Small intestine (tissue), 7 donors: Measurements from ENCODE around the gene TARS2. TPM values are rescaled to one million over a fixed set of nuclear protein-coding genes. Genes with fewer than 3 reads are reported as not detected.

Experiments
- DNase-seq, 2 donors: peaks; one replicate each; pipeline versions ENCODE4 v3.0.0 to v3.0.0-alpha.2; 2013
- FAIRE-seq: peaks from 2 replicates; lab custom pipeline; 2012; peaks lifted over from hg19 to GRCh38; lab: Jason Lieb, UNC
- H3K27ac ChIP-seq, 3 donors: one replicate each; pipeline ENCODE4 v1.5.1; 2013; ENCODE audit warnings: low read length in 2 of 3, mild to moderate bottlenecking in 2 of 3, control low read depth in 1 of 3, inconsistent platforms in 1 of 3, low read depth in 1 of 3, moderate library complexity in 1 of 3
- H3K27me3 ChIP-seq, 3 donors: one replicate each; pipeline ENCODE4 v1.6.1; 2013; ENCODE audit warnings: low read length in 3 of 3, inconsistent platforms in 1 of 3; ENCODE audit not compliant: control insufficient read depth in 3 of 3, insufficient read depth in 3 of 3
- H3K36me3 ChIP-seq, 3 donors: one replicate each; pipeline ENCODE4 v1.6.1; 2013; ENCODE audit warnings: low read length in 3 of 3, inconsistent platforms in 1 of 3, low read depth in 1 of 3, mild to moderate bottlenecking in 1 of 3, moderate library complexity in 1 of 3; ENCODE audit not compliant: control insufficient read depth in 3 of 3, insufficient read depth in 2 of 3
- H3K4me1 ChIP-seq, 3 donors: one replicate each; pipeline ENCODE4 v1.6.1; 2013; ENCODE audit warnings: low read length in 2 of 3, inconsistent platforms in 1 of 3, low read depth in 1 of 3, mild to moderate bottlenecking in 1 of 3, moderate library complexity in 1 of 3; ENCODE audit not compliant: control insufficient read depth in 3 of 3, insufficient read depth in 2 of 3
- H3K4me3 ChIP-seq, 3 donors: one replicate each; pipeline ENCODE4 v1.5.1; 2013; ENCODE audit warnings: low read length in 3 of 3, control low read depth in 1 of 3, inconsistent platforms in 1 of 3, low read depth in 1 of 3, mild to moderate bottlenecking in 1 of 3, moderate library complexity in 1 of 3
- H3K9me3 ChIP-seq, 2 donors: one replicate each; pipeline ENCODE4 v1.6.1; 2013; ENCODE audit warnings: low read depth in 1 of 2, low read length in 1 of 2; ENCODE audit not compliant: control insufficient read depth in 2 of 2, insufficient read depth in 1 of 2
- WGBS, 3 donors: extraction: QIAGEN DNeasy Blood & Tissue Kit; methylation state at CpG; one replicate each; pipeline ENCODE4 v1.1.7; 2013; 5-methylcytosine and 5-hydroxymethylcytosine counted together
- polyA plus RNA-seq, 4 donors: library from polyadenylated mRNA; stranded (reverse) in 3 of 4; unstranded in 1 of 4; fragments of 200-250 nt in 3 of 4; fragments of 120-200 nt in 1 of 4; gene quantifications; one replicate each; pipeline versions ENCODE4 v1.2.1 to v1.2.3, GENCODE V29; 2013
- donor health status: healthy with polysubstance abuse.
- donor health status: control.
- donor health status: control.
- donor health status: Bipolar disorder and iron deficiency.
- donor health status: healthy.

Gene TARS2
- polyA plus RNA-seq, 4 donors, result 6.5 to 22.7 (median 11.2) TPM

DNA sequence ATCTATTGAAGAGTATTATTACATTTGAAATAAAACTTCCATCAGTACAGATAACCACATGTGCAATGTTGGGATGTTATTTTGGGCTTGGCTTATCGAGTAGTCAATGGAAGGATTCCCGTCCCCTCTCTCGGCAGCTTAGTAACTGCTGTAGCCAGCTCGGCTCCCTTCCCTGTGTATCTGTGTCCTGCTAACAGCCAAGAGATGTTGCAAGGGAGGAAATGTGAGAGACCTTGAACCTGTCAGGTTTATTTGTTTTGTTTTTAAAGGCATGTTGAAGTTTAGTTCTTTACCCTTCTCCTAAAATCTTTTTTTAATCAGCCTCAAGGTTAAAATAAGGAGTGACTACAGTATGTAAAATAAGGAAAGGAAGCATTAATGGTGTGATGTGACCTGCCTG, 13.6 kb upstream of the TARS2 start:
- no peak overlapping the region for H3K4me3 ChIP-seq
- FAIRE-seq (no peak), DNase-seq (no peak)
- H3K4me1 ChIP-seq, result peaks cover 0 to 5% (median 0%) of the 10 kb centered on the region in 3 donors
- no peaks in the 10 kb centered on the region for H3K9me3 ChIP-seq
- no peak overlapping the region for H3K27ac ChIP-seq
- 81 to 85% (median 85%) methylated on average over 4 of the region's 4 CpGs for WGBS, 3 donors
- H3K27me3 ChIP-seq, result no peaks in the 10 kb centered on the region
- H3K36me3 ChIP-seq, result peaks cover 12 to 32% (median 25%) of the 10 kb centered on the region in 3 donors

DNA sequence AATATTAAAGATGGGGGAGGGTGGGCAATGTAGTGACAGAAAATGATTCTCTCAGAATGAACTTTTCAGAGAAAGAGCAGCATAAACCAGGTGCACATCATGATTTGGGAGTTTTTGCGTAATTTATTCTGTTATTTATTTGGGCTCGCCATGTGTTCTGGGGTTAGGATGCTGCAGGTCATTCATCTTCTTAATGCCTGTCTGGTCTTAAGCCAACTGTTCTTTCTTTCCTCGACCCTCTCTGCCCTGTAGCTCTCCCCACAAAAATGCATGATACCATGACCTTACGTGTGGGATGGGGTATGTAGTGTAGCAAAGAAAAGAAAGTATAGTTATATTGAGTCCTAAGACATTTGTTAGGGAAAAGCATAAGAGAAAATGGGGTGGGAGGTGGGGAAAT, 12.3 kb upstream of the TARS2 start:
- Histone ChIP-seq H3K36me3 (peaks cover 12 to 29% (median 25%) of the 10 kb centered on the region in 3 donors), H3K27ac (no peak overlapping the region), H3K4me3 (no peak overlapping the region), H3K9me3 (no peaks in the 10 kb centered on the region), H3K27me3 (no peaks in the 10 kb centered on the region), H3K4me1 (peaks cover 0 to 5% (median 0%) of the 10 kb centered on the region in 3 donors)
- FAIRE-seq (no peak), DNase-seq (no peak)
- 70 to 87% (median 83%) methylated on average over 4 of the region's 4 CpGs for WGBS, 3 donors

DNA sequence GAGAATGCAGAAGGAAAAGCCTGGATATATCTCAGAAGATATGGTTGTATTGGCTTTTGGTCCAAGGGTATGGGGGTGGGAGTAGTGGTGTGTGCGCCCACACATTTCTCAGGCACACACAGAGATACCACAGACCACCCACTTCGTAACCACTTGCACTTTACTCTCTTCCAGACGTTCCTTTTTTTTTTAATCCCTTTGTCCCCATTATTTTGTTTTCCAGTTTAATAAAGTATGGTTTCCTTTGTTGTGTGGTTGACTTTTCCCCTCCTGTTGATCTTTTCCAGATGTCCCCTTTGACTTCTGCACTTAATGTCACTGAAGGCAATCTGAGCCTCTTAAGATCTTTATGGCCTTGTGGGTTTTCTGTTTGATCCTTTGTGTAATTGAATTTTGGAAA, 10.5 kb upstream of the TARS2 start:
- no peak for DNase-seq
- 67 to 81% (median 68%) methylated on average over 3 of the region's 3 CpGs for WGBS, 3 donors
- Histone ChIP-seq H3K36me3 (peaks cover under 1 to 14% (median 11%) of the 10 kb centered on the region in 3 donors), H3K27ac (no peak overlapping the region), H3K9me3 (no peaks in the 10 kb centered on the region), H3K4me1 (peaks cover 0 to 5% (median 0%) of the 10 kb centered on the region in 3 donors), H3K27me3 (no peaks in the 10 kb centered on the region), H3K4me3 (no peak overlapping the region)
- no peak for FAIRE-seq

DNA sequence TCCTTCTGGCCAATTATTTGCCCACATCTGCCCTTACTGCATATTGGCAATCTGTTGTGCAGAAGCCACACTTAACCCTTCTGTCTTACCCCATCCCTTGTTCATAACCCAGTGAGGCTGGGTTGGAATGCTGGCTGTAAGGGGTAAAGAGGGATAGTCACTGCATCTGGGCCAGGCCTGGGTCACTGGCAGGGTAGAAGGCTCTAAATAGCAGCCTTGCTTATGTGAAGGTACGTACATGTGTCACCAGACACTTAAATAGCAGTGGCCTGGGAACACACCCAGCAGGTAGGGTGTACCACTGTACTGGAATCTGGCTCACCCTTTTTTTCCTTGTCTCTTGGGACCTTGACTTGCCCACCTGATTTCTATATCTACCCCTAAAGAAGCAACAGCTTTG, 9.9 kb upstream of the TARS2 start:
- 25 to 58% (median 53%) methylated on average over 1 of the region's 1 CpG for WGBS, 3 donors
- H3K4me3 ChIP-seq, result no peak overlapping the region
- peak in 1 of 2 donors; percentile 10 for DNase-seq
- peak overlapping the region in 2 of 3 donors; percentile 27 to 48 for H3K27ac ChIP-seq
- H3K36me3 ChIP-seq, result peaks cover 0 to 9% (median 5%) of the 10 kb centered on the region in 3 donors
- H3K27me3 ChIP-seq, result no peaks in the 10 kb centered on the region
- peaks cover 0 to 5% (median 0%) of the 10 kb centered on the region in 3 donors for H3K4me1 ChIP-seq
- H3K9me3 ChIP-seq, result no peaks in the 10 kb centered on the region
- no peak for FAIRE-seq

DNA sequence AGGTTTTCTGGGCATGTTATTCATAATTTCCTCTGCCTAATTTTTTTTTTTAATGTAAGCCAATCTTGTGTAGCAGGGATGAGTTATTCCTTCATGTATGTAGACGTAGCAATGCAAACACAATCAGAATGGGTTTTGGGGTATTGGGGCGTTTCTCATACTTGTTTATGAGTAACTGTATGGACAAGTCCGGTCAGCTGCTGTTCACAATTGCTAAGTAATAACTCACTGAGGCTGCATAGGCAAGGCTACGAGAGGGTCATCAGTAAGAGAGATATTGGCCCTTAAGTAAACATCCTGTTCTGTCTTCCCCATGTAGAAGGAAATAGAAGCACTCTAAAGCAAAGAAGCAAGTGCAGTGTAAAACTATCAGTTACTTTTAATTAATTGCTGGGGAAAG, 9.5 kb upstream of the TARS2 start:
- peaks cover 0 to 5% (median 0%) of the 10 kb centered on the region in 3 donors for H3K4me1 ChIP-seq
- no peaks in the 10 kb centered on the region for H3K9me3 ChIP-seq
- H3K4me3 ChIP-seq, result no peak overlapping the region
- peaks cover 0 to 5% (median 2%) of the 10 kb centered on the region in 3 donors for H3K36me3 ChIP-seq
- FAIRE-seq, result no peak
- H3K27me3 ChIP-seq, result no peaks in the 10 kb centered on the region
- peak; percentile 30 to 36 for DNase-seq
- peak overlapping the region in 1 of 3 donors; percentile 27 for H3K27ac ChIP-seq
- 23 to 36% (median 29%) methylated on average over 4 of the region's 4 CpGs for WGBS, 3 donors

DNA sequence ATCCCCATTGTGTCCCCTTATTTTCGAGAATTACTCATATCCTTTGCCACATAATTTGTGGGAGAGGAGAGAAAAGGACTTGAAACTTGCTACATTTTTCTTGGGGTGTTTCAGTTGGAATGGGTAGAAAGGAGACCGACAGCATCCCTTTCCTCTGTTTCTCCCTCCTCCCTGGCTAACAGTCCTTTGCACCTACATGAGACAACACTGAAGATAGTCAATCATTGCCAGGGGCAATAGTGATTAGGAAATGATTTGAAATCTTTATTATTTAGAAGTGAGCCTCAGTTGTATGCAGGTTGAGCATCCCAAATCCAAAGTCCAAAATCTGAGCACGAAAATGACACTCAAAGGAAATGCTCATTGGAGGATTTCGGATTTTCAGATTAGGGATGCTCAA, 7.8 kb upstream of the TARS2 start:
- H3K4me3 ChIP-seq, result no peak overlapping the region
- no peak overlapping the region for H3K27ac ChIP-seq
- DNase-seq (no peak), FAIRE-seq (no peak)
- no peaks in the 10 kb centered on the region for H3K36me3 ChIP-seq
- no peaks in the 10 kb centered on the region for H3K27me3 ChIP-seq
- no peaks in the 10 kb centered on the region for H3K9me3 ChIP-seq
- 32 to 65% (median 54%) methylated on average over 4 of the region's 4 CpGs for WGBS, 3 donors
- peaks cover 0 to 5% (median 0%) of the 10 kb centered on the region in 3 donors for H3K4me1 ChIP-seq

DNA sequence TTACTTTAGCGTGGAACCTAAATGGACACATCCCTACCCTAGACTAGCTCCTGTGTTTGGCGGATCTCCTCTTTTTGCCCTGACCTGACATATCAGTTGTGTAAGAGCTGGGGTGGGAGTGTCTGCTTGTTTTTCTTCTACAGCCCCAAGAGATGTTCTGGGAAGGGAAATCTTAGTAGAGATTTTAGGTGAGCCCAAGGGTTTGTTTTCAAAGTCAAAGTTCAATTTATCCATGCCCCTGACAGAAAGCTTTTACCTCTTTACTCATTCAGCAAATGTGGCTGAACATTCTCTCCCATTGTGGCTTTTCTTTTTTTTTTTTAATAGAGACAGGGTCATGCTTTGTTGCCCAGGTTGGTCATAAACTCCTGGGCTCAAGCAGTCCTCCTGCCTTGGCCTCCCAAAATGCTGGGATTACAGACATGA, 7.3 kb upstream of the TARS2 start:
- no peaks in the 10 kb centered on the region for H3K9me3 ChIP-seq
- no peak for FAIRE-seq
- H3K4me3 ChIP-seq, result no peak overlapping the region
- no peaks in the 10 kb centered on the region for H3K36me3 ChIP-seq
- no peaks in the 10 kb centered on the region for H3K27me3 ChIP-seq
- peaks cover 0 to 5% (median 0%) of the 10 kb centered on the region in 3 donors for H3K4me1 ChIP-seq
- no peak overlapping the region for H3K27ac ChIP-seq
- 28 to 56% (median 29%) methylated on average over 2 of the region's 2 CpGs for WGBS, 3 donors
- DNase-seq, result no peak

DNA sequence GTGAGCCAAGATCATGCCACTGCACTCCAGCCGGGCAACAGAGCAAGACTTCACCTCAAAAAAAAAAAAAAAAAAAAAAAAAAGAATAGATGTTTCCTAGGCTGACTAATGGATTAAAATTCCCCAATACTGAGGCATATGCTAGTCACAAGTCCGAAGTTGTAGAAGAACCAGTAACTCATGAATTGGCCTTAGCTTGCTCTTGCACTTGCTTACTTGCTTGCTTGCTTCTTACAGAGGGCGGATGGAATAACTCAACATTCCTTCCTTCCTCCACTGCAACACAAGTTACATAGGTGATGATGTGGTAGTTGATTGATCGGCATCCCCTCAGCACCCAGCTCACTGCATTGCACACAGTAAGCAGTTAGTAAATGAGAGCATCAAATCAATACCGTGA, 2.8 kb upstream of the TARS2 start:
- no peaks in the 10 kb centered on the region for H3K9me3 ChIP-seq
- 85 to 89% (median 88%) methylated on average over 5 of the region's 5 CpGs for WGBS, 3 donors
- H3K27me3 ChIP-seq, result no peaks in the 10 kb centered on the region
- H3K4me3 ChIP-seq, result no peak overlapping the region
- no peak overlapping the region for H3K27ac ChIP-seq
- no peak for FAIRE-seq
- H3K4me1 ChIP-seq, result peaks cover 0 to 6% (median 0%) of the 10 kb centered on the region in 3 donors
- H3K36me3 ChIP-seq, result peaks cover 0 to under 1% (median 0%) of the 10 kb centered on the region in 3 donors
- DNase-seq, result no peak

DNA sequence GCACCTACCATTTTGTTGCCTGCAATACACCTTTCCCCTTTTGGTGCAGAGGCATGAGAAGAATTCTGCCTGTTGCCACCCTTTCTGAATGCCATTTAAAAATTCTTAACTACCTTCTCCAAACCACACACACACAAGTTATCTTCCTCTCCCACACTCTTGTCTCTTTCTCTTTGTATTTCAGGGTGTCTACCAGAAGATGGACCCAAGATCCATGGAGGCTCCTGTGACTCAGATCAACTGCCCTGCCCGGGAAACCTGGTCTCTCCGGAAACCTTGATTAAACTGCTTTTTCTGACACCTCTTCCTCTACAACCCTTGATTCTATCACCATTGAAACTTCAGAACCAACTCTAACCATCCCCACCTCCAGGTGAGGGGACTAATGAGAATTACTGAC, 2.4 kb upstream of the TARS2 start:
- H3K4me1 ChIP-seq, result peaks cover 0 to 6% (median 0%) of the 10 kb centered on the region in 3 donors
- no peaks in the 10 kb centered on the region for H3K9me3 ChIP-seq
- H3K36me3 ChIP-seq, result peaks cover 0 to 4% (median 0%) of the 10 kb centered on the region in 3 donors
- H3K27ac ChIP-seq, result no peak overlapping the region
- no peaks in the 10 kb centered on the region for H3K27me3 ChIP-seq
- no peak for FAIRE-seq
- no peak overlapping the region for H3K4me3 ChIP-seq
- DNase-seq, result peak; percentile 41 to 54
- whole genome bisulfite sequencing, 3 donors, result 0 to 27% (median 8%) methylated on average over 2 of the region's 2 CpGs
